ENCODE results near the gene UVRAG.

The UVRAG gene

GRCh38 chr11:76086743-76087635 is 272.0 kb downstream of the UVRAG start:
- H3K4me3 ChIP-seq (replicated peaks; ENCODE audit: insufficient read depth, low read length), result no peak overlapping the region
- DNase-seq (ENCODE audit: low read depth in 1 of 2, low spot score in 1 of 2), result no peak
- no peak for TF ChIP-seq CTCF (IDR thresholded peaks at IDR 0.05; ENCODE audit: insufficient read depth, low read length)
- no peak for TF ChIP-seq POLR2AphosphoS5 (IDR thresholded peaks at IDR 0.05; ENCODE audit: low read depth)
- TF ChIP-seq GABPA (IDR thresholded peaks at IDR 0.05; ENCODE audit: low read depth), result no peak
- TF ChIP-seq REST (IDR thresholded peaks at IDR 0.05; ENCODE audit: insufficient replicate concordance, low read depth), result no peak
- TF ChIP-seq SPI1 (IDR thresholded peaks at IDR 0.05; ENCODE audit: borderline replicate concordance, low read depth), result no peak
- no peak overlapping the region for H3K27ac ChIP-seq (replicated peaks)
- no peaks in the 10 kb centered on the region for H3K27me3 ChIP-seq (ENCODE audit: insufficient read depth, poor library complexity, severe bottlenecking)

GRCh38 chr11:76087749-76088148 is 272.7 kb downstream of the UVRAG start:
- no peak overlapping the region for H3K4me3 ChIP-seq (replicated peaks; ENCODE audit: insufficient read depth, low read length)
- H3K27me3 ChIP-seq (ENCODE audit: insufficient read depth, poor library complexity, severe bottlenecking), result no peaks in the 10 kb centered on the region
- no peak overlapping the region for H3K27ac ChIP-seq (replicated peaks)
- no peak for DNase-seq (ENCODE audit: low read depth in 1 of 2, low spot score in 1 of 2)
- no peak for TF ChIP-seq SPI1 (IDR thresholded peaks at IDR 0.05; ENCODE audit: borderline replicate concordance, low read depth)
- no peak for TF ChIP-seq REST (IDR thresholded peaks at IDR 0.05; ENCODE audit: insufficient replicate concordance, low read depth)
- TF ChIP-seq CTCF (IDR thresholded peaks at IDR 0.05; ENCODE audit: insufficient read depth, low read length), result no peak
- no peak for TF ChIP-seq POLR2AphosphoS5 (IDR thresholded peaks at IDR 0.05; ENCODE audit: low read depth)
- TF ChIP-seq GABPA (IDR thresholded peaks at IDR 0.05; ENCODE audit: low read depth), result no peak

GRCh38 chr11:76088511-76088910 is 273.5 kb downstream of the UVRAG start:
- Histone ChIP-seq H3K27me3 (ENCODE audit: insufficient read depth, poor library complexity, severe bottlenecking) (no peaks in the 10 kb centered on the region), H3K4me3 (replicated peaks; ENCODE audit: insufficient read depth, low read length) (no peak overlapping the region), H3K27ac (replicated peaks) (no peak overlapping the region)
- no peak for DNase-seq (ENCODE audit: low read depth in 1 of 2, low spot score in 1 of 2)
- TF ChIP-seq CTCF (IDR thresholded peaks at IDR 0.05; ENCODE audit: insufficient read depth, low read length) (no peak), REST (IDR thresholded peaks at IDR 0.05; ENCODE audit: insufficient replicate concordance, low read depth) (no peak), POLR2AphosphoS5 (IDR thresholded peaks at IDR 0.05; ENCODE audit: low read depth) (no peak), SPI1 (IDR thresholded peaks at IDR 0.05; ENCODE audit: borderline replicate concordance, low read depth) (no peak), GABPA (IDR thresholded peaks at IDR 0.05; ENCODE audit: low read depth) (no peak)

Measured in HL-60 (cell line).